Measurements from ENCODE around the gene ZNF423.

Gene ZNF423

DNA sequence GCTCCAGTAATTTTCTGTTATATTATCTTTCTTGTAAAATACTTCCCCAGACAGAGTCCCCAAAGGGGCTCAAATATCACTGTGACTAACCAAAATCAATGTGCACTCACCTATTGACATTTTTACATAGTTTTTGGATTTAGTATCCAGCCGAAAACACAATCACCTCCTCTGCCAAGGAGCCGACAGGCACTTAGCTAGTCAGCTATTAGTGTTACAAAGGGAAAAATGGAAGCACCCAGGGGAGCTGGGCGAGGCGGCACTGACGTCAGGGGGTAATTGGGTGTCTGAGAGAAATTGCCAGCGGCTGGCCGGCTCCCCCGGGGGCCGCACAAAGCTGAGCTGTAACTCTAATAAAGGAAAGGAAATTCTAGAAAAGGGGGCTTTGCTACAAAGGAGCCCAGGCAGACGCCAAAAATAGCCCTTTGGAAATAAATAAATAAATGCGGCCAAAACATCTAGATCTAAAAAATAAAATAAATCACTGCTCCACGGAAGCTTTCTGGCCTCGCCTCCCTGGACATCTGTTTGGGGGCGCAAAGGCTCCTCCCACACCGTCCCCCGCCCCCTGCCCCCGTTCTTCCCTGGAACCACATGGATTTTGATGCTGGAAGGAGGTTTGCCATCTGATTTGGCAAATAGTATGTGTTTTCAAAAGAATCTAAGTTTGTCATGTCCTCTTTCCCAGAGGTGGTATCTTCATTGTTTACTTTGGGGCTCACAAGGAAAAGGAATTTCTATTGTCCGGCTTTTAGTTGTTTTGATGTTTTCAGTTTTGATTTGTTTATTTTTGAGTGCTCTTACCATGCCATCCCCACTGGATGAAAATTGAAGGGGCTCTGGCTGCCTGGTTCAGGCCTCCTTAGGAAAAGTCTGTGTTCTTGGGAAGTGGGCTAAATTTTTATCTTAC is 156.7 kb downstream of the ZNF423 start:
- TF ChIP-seq POLR2AphosphoS5 (IDR thresholded peaks at IDR 0.05; ENCODE audit: low read depth, low read length) (no peak), FOXP2 (optimal IDR thresholded peaks at IDR 0.05; ENCODE audit: borderline replicate concordance, extremely low read depth, extremely low read length, insufficient read depth) (no peak), SIN3A (IDR thresholded peaks at IDR 0.05; ENCODE audit: borderline replicate concordance, insufficient read depth, low read length) (no peak), TAF1 (IDR thresholded peaks at IDR 0.05; ENCODE audit: borderline replicate concordance, insufficient read depth, low read length) (no peak)
- TF ChIP-seq, protein P1, sequence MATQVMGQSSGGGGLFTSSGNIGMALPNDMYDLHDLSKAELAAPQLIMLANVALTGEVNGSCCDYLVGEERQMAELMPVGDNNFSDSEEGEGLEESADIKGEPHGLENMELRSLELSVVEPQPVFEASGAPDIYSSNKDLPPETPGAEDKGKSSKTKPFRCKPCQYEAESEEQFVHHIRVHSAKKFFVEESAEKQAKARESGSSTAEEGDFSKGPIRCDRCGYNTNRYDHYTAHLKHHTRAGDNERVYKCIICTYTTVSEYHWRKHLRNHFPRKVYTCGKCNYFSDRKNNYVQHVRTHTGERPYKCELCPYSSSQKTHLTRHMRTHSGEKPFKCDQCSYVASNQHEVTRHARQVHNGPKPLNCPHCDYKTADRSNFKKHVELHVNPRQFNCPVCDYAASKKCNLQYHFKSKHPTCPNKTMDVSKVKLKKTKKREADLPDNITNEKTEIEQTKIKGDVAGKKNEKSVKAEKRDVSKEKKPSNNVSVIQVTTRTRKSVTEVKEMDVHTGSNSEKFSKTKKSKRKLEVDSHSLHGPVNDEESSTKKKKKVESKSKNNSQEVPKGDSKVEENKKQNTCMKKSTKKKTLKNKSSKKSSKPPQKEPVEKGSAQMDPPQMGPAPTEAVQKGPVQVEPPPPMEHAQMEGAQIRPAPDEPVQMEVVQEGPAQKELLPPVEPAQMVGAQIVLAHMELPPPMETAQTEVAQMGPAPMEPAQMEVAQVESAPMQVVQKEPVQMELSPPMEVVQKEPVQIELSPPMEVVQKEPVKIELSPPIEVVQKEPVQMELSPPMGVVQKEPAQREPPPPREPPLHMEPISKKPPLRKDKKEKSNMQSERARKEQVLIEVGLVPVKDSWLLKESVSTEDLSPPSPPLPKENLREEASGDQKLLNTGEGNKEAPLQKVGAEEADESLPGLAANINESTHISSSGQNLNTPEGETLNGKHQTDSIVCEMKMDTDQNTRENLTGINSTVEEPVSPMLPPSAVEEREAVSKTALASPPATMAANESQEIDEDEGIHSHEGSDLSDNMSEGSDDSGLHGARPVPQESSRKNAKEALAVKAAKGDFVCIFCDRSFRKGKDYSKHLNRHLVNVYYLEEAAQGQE (IDR thresholded peaks at IDR 0.05; ENCODE audit: insufficient read depth in 1 of 2, low read depth in 2 of 2, low read length in 2 of 2) = no peak

DNA sequence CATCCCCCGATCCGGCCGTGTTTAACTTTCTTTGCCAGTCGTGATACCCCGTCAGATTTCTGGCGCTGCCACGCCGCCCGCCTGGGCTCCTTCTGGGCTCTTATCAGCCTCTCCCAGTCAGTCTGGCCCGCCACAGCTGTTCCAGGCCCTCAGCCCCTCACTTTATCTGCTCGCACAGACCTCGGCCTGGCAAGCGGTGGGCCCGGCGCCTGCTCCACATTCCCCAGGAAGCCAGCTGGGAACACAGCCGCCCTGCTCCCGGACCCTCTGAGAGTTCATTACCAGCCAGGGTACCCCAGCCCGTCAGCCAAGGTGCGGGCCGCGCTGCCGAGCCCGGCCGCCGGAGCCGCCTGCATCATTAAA is 157.5 kb downstream of the ZNF423 start:
- TF ChIP-seq SIN3A (IDR thresholded peaks at IDR 0.05; ENCODE audit: borderline replicate concordance, insufficient read depth, low read length) (no peak), TAF1 (IDR thresholded peaks at IDR 0.05; ENCODE audit: borderline replicate concordance, insufficient read depth, low read length) (no peak), FOXP2 (optimal IDR thresholded peaks at IDR 0.05; ENCODE audit: borderline replicate concordance, extremely low read depth, extremely low read length, insufficient read depth) (no peak), POLR2AphosphoS5 (IDR thresholded peaks at IDR 0.05; ENCODE audit: low read depth, low read length) (no peak)
- TF ChIP-seq, protein P1 (IDR thresholded peaks at IDR 0.05; ENCODE audit: insufficient read depth in 1 of 2, low read depth in 2 of 2, low read length in 2 of 2) = no peak

DNA sequence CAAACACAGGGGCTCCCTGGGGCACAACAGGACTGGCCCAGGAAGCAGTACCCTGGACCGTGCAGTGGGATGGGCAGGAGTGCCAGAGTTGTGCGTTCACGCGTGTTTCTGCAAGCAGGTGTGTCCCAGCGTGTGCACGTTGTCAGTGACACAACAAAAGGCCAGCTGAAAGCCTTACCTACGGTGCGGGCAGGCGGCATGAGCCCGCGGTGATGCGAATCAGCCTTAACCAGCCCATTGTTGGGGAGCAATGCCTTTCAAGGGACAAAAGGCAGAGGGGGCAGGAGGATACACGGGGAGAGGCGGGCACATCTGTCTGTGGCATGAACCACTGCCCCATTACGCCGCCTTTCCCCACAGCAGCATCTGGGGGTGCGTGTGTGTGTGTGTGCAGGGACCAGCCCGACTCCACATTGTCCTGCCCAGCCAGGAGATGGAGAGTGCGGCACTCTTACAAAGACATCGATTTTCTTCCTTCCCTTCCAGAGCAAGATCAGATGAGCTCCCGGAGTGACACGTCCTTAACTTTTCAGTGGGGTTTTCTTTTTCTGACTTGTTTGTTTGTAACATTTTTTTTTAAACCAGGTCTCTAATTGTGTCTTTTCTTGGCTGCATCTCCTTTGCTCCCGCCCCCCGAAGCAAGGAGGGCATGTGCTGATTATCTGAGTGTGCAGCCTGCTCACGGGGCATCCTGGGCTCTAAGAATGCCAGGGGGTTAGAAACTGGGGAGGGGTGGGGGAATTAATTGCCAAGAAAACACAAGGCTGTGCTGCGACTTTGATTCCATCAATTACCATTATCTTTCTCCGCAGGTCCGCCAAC is 158.1 kb downstream of the ZNF423 start:
- TF ChIP-seq TAF1 (IDR thresholded peaks at IDR 0.05; ENCODE audit: borderline replicate concordance, insufficient read depth, low read length) (no peak), POLR2AphosphoS5 (IDR thresholded peaks at IDR 0.05; ENCODE audit: low read depth, low read length) (no peak), FOXP2 (optimal IDR thresholded peaks at IDR 0.05; ENCODE audit: borderline replicate concordance, extremely low read depth, extremely low read length, insufficient read depth) (no peak), SIN3A (IDR thresholded peaks at IDR 0.05; ENCODE audit: borderline replicate concordance, insufficient read depth, low read length) (no peak)
- TF ChIP-seq, protein P1 (IDR thresholded peaks at IDR 0.05; ENCODE audit: insufficient read depth in 1 of 2, low read depth in 2 of 2, low read length in 2 of 2) = no peak

DNA sequence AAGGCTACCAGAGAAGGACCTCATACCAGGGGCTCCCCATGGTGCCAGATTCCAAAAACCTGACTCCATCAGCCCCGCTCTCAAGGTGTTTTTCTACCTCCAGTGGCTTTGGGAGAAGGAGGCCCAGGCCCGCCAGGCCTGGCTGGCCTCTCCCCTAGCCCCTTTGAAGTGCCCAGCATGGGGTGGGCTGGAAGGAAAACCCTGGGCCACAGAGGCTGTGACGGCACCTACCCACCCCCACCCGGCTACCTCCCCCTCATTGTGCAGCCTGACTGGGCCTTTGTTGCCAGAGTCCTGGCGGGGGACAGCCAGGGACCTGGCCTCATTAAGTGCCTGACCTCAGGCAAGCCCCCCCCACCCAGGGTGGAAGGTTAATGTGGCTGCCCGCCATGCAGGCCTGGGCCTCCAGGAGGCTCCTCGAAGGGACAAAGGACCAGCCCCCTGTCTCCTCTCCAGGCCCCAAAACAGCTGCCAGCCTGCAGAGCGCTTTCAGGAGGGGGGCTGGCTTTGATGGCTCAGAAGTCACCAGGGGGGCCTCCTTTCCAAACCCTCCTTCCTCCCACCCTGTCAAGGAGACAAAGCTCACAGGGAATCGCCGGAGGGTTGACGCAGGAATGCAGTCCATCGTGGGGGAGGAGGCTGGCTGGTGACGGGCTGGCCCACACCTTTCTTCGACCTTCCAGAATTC is 159.4 kb downstream of the ZNF423 start:
- TF ChIP-seq TAF1 (IDR thresholded peaks at IDR 0.05; ENCODE audit: borderline replicate concordance, insufficient read depth, low read length) = no peak
- TF ChIP-seq, protein P1 (IDR thresholded peaks at IDR 0.05; ENCODE audit: insufficient read depth in 1 of 2, low read depth in 2 of 2, low read length in 2 of 2) = no peak
- no peak for TF ChIP-seq POLR2AphosphoS5 (IDR thresholded peaks at IDR 0.05; ENCODE audit: low read depth, low read length)
- no peak for TF ChIP-seq SIN3A (IDR thresholded peaks at IDR 0.05; ENCODE audit: borderline replicate concordance, insufficient read depth, low read length)
- no peak for TF ChIP-seq FOXP2 (optimal IDR thresholded peaks at IDR 0.05; ENCODE audit: borderline replicate concordance, extremely low read depth, extremely low read length, insufficient read depth)

Data from PFSK-1 (cell line).